GM10248 (cell line): ENCODE measurements around the gene PUS3.

Source experiments
- CTCF ChIA-PET: fragments of 300-600 bp; sonication (Branson Sonifier 250); formaldehyde crosslinking; extraction: SDS; loops from one replicate; lab custom pipeline; 2021; ENCODE audit warnings: antibody characterized with exemption; lab: Yijun Ruan, JAX
- POLR2A ChIA-PET: fragments of 350-650 bp; sonication (Branson Sonifier 250); formaldehyde crosslinking; extraction: SDS; loops from one replicate; lab custom pipeline; 2020; ENCODE audit warnings: antibody characterized with exemption; lab: Yijun Ruan, JAX
- DNase-seq: peaks from one replicate; pipeline ENCODE4 v3.0.0; 2012; ENCODE audit errors: extremely low spot score
- CTCF ChIP-seq: IDR thresholded peaks from 2 replicates; pipeline ENCODE4 v1.5.1; 2012; ENCODE audit warnings: mild to moderate bottlenecking, low read depth; ENCODE audit errors: extremely low read depth, missing control alignments, control extremely low read depth

The PUS3 gene

GRCh38 chr11:125945011-125945796 is 42.2 kb upstream of the PUS3 start:
- no peak for DNase-seq
- TF ChIP-seq CTCF = no peak
- POLR2A ChIA-PET = no interaction called here
- CTCF ChIA-PET = interaction anchor here (1.4 to 5.9 kb wide), 2 partner anchors 17 to 248 kb away, joined by 4 to 63 read pairs; no protein-coding TSS in a partner anchor

- TF ChIP-seq CTCF = no peak
- POLR2A ChIA-PET = no interaction called here
- no peak for DNase-seq
- CTCF ChIA-PET = interaction anchor here (1.4 to 5.9 kb wide), 3 partner anchors 16 to 254 kb away, joined by 4 to 63 read pairs (median 7); no protein-coding TSS in a partner anchor
Measured at GRCh38 chr11:125944350-125945010, 41.5 kb upstream of the PUS3 start.

- no peak for DNase-seq
- POLR2A ChIA-PET = no interaction called here
- CTCF ChIA-PET = interaction anchor here (1.0 to 5.9 kb wide), 9 partner anchors 8 to 537 kb away, joined by 3 to 63 read pairs (median 4); no protein-coding TSS in a partner anchor
- TF ChIP-seq CTCF = no peak
Measured at GRCh38 chr11:125943661-125944349, 40.8 kb upstream of the PUS3 start.

- CTCF ChIA-PET = interaction anchor here (0.9 to 5.9 kb wide), 14 partner anchors 9 to 538 kb away, joined by 3 to 63 read pairs (median 3); no protein-coding TSS in a partner anchor
- no peak for DNase-seq
- TF ChIP-seq CTCF = no peak
- POLR2A ChIA-PET = no interaction called here
Measured at GRCh38 chr11:125942771-125943428, 39.9 kb upstream of the PUS3 start.

GRCh38 chr11:125941619-125942611 is 38.9 kb upstream of the PUS3 start:
- DNase-seq = peak; percentile 75
- peak; percentile 80 for TF ChIP-seq CTCF
- POLR2A ChIA-PET = no interaction called here
- CTCF ChIA-PET = interaction anchor here (0.6 to 5.9 kb wide), 15 partner anchors 12 to 539 kb away, joined by 3 to 63 read pairs (median 3); no protein-coding TSS in a partner anchor
